ENCODE data around the gene NCR1. TPM values are rescaled to one million over a fixed set of nuclear protein-coding genes. Genes with fewer than 3 reads are reported as not detected.

The NCR1 gene
- total and polyA plus RNA-seq, 2 donors (not counting 1 experiment from before 2014, with no cell fraction given): 2.4 TPM; not detected in 1

DNA sequence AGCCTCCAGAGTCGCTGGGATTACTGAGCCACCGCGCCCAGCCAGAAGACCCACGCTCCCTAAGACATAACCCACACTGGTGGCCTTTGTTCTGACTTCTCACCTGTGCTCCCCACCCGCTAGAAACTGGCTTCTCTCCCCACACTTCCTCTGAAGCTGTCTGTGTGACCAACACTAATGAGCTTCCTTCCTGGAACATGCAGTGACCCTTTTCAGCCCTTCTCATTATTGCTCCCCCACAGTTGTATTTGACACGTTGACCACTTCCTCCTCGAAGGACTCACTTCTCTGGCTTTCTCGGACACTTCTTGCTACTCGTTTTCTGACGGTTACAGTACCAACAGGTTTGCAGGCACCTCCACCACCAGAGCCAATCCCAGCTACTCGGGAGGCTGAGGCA lies 10.9 kb downstream of the NCR1 start:
- TF ChIP-seq, protein P1, sequence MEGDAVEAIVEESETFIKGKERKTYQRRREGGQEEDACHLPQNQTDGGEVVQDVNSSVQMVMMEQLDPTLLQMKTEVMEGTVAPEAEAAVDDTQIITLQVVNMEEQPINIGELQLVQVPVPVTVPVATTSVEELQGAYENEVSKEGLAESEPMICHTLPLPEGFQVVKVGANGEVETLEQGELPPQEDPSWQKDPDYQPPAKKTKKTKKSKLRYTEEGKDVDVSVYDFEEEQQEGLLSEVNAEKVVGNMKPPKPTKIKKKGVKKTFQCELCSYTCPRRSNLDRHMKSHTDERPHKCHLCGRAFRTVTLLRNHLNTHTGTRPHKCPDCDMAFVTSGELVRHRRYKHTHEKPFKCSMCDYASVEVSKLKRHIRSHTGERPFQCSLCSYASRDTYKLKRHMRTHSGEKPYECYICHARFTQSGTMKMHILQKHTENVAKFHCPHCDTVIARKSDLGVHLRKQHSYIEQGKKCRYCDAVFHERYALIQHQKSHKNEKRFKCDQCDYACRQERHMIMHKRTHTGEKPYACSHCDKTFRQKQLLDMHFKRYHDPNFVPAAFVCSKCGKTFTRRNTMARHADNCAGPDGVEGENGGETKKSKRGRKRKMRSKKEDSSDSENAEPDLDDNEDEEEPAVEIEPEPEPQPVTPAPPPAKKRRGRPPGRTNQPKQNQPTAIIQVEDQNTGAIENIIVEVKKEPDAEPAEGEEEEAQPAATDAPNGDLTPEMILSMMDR (IDR thresholded peaks at IDR 0.05): no peak
- TF ChIP-seq EZH2 (IDR thresholded peaks at IDR 0.05; ENCODE audit: borderline replicate concordance, insufficient read depth, low read depth, low read length, poor library complexity, severe bottlenecking): no peak
- Histone ChIP-seq H3K27me3 (replicated peaks in 1 of 4; ENCODE audit: control extremely low read depth in 1 of 4, control insufficient read depth in 3 of 4, insufficient read depth in 4 of 4, low read length in 3 of 4) (peaks cover 0 to 5% (median 2%) of the 10 kb centered on the region in 4 experiments), H4K20me1 (ENCODE audit: control insufficient read depth, insufficient read depth, low read length, poor library complexity, severe bottlenecking) (no peaks in the 10 kb centered on the region), H3K4me3 (ENCODE audit: control extremely low read depth in 1 of 5, extremely low read depth in 1 of 5, insufficient read depth in 1 of 5, low read depth in 2 of 5, low read length in 4 of 5) (no peak overlapping the region), H3K4me2 (replicated peaks; ENCODE audit: low read depth, low read length, poor library complexity, severe bottlenecking) (no peak overlapping the region), H3K36me3 (replicated peaks in 1 of 2; ENCODE audit: control extremely low read depth in 1 of 2, control insufficient read depth in 1 of 2, extremely low read depth in 1 of 2, insufficient read depth in 2 of 2, low read length in 1 of 2) (no peaks in the 10 kb centered on the region), H3K9ac (ENCODE audit: low read length) (no peak overlapping the region), H3K9me3 (ENCODE audit: control extremely low read depth in 1 of 3, control insufficient read depth in 2 of 3, insufficient read depth in 1 of 3, low read length in 2 of 3) (peaks cover 0 to 5% (median 0%) of the 10 kb centered on the region in 3 donors), H3K4me1 (ENCODE audit: control insufficient read depth in 2 of 2, insufficient read depth in 2 of 2, low read length in 2 of 2) (no peaks in the 10 kb centered on the region), H3K27ac (ENCODE audit: low read length in 2 of 2) (no peak overlapping the region), H3K79me2 (ENCODE audit: control insufficient read depth, insufficient read depth, low read length) (no peaks in the 10 kb centered on the region), H2AFZ (ENCODE audit: insufficient read depth, low read depth, low read length, poor library complexity, severe bottlenecking) (no peak overlapping the region)
- Mint-ChIP-seq H3K27ac (no peak overlapping the region), H3K4me3 (no peak overlapping the region), H3K27me3 (peaks cover 24% of the 10 kb centered on the region), H3K4me1 (peaks cover 3% of the 10 kb centered on the region), H3K9me3 (ENCODE audit: insufficient read depth) (no peaks in the 10 kb centered on the region)
- DNase-seq (no peak), ATAC-seq (ENCODE audit: low read depth) (no peak)
- WGBS (ENCODE audit: insufficient coverage): 52% methylated on average over 11 of the region's 11 CpGs
- intact Hi-C loops (cut with micrococcal nuclease): loop anchor here (10.0 kb wide), 1 partner anchor 432 kb away; no protein-coding TSS in a partner anchor
- CTCF ChIA-PET: interaction anchor here (1.3 kb wide), 1 partner anchor 243 kb away, joined by 3 read pairs; no protein-coding TSS in a partner anchor
- POLR2A ChIA-PET: no interaction called here

- no peak overlapping the region for H3K27ac Mint-ChIP-seq
- ChIA-PET CTCF (interaction anchor here (0.8 to 1.0 kb wide), 2 partner anchors 19 to 439 kb away, joined by 3 read pairs; no protein-coding TSS in a partner anchor), POLR2A (interaction anchor here (0.6 kb wide), 1 partner anchor 39 kb away, joined by 6 read pairs; no protein-coding TSS in a partner anchor)
- Histone ChIP-seq H3K9me3 (ENCODE audit: control extremely low read depth in 1 of 3, control insufficient read depth in 2 of 3, insufficient read depth in 1 of 3, low read length in 2 of 3) (peaks cover 0 to 5% (median 0%) of the 10 kb centered on the region in 3 donors), H3K36me3 (replicated peaks in 1 of 2; ENCODE audit: control extremely low read depth in 1 of 2, control insufficient read depth in 1 of 2, extremely low read depth in 1 of 2, insufficient read depth in 2 of 2, low read length in 1 of 2) (no peaks in the 10 kb centered on the region), H3K4me1 (ENCODE audit: control insufficient read depth in 2 of 2, insufficient read depth in 2 of 2, low read length in 2 of 2) (no peaks in the 10 kb centered on the region), H3K4me2 (replicated peaks; ENCODE audit: low read depth, low read length, poor library complexity, severe bottlenecking) (no peak overlapping the region), H3K79me2 (ENCODE audit: control insufficient read depth, insufficient read depth, low read length) (no peaks in the 10 kb centered on the region), H3K9ac (ENCODE audit: low read length) (no peak overlapping the region), H3K4me3 (ENCODE audit: control extremely low read depth in 1 of 5, extremely low read depth in 1 of 5, insufficient read depth in 1 of 5, low read depth in 2 of 5, low read length in 4 of 5) (no peak overlapping the region), H3K27me3 (replicated peaks in 1 of 4; ENCODE audit: control extremely low read depth in 1 of 4, control insufficient read depth in 3 of 4, insufficient read depth in 4 of 4, low read length in 3 of 4) (peaks cover 0 to 5% (median 2%) of the 10 kb centered on the region in 4 experiments), H2AFZ (ENCODE audit: insufficient read depth, low read depth, low read length, poor library complexity, severe bottlenecking) (no peak overlapping the region), H4K20me1 (ENCODE audit: control insufficient read depth, insufficient read depth, low read length, poor library complexity, severe bottlenecking) (no peaks in the 10 kb centered on the region), H3K27ac (ENCODE audit: low read length in 2 of 2) (no peak overlapping the region)
- no peaks in the 10 kb centered on the region for H3K9me3 Mint-ChIP-seq (ENCODE audit: insufficient read depth)
- WGBS (ENCODE audit: insufficient coverage): 87% methylated on average over 6 of the region's 9 CpGs
- peaks cover 3% of the 10 kb centered on the region for H3K4me1 Mint-ChIP-seq
- no peak overlapping the region for H3K4me3 Mint-ChIP-seq
- TF ChIP-seq EZH2 (IDR thresholded peaks at IDR 0.05; ENCODE audit: borderline replicate concordance, insufficient read depth, low read depth, low read length, poor library complexity, severe bottlenecking): no peak
- TF ChIP-seq, protein P1 (IDR thresholded peaks at IDR 0.05): no peak
- H3K27me3 Mint-ChIP-seq: peaks cover 24% of the 10 kb centered on the region
- DNase-seq (no peak), ATAC-seq (ENCODE audit: low read depth) (no peak)
- intact Hi-C loops (cut with micrococcal nuclease): loop anchor here (10.0 kb wide), 1 partner anchor 434 kb away; no protein-coding TSS in a partner anchor
Observed at GRCh38 chr19:54918499-54918898, 12.6 kb downstream of the NCR1 start.

All from B cell (primary cell).